GM11168 (cell line): ENCODE results near the gene GRM5.

Source experiments
- in situ Hi-C: fragments of 300-500 bp; cut with MboI; formaldehyde crosslinking; loops from one replicate; pipeline ENCODE4 v1.12.0; 2022; ENCODE audit warnings: low sequenced_read_pairs; ENCODE audit not compliant: unreplicated experiment

Gene GRM5

DNA sequence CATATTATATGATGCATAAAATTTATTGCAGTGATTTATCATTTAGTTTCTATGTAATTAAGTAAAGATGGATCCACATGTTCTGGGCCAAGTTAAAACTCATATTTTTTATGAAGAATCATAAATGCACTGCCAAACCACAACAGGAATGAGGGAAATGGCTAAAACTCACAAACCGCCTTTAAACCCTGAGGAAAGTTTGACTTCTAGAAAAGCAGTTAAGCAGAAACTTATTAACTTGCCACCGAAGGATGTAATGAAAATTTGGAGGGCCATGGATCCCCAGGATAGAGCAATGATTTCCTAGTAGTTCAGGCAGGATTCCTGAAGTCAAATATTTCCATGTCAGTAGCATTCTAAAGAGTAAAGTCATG, 510.0 kb downstream of the GRM5 start:
- in situ Hi-C loops = no loop called here

DNA sequence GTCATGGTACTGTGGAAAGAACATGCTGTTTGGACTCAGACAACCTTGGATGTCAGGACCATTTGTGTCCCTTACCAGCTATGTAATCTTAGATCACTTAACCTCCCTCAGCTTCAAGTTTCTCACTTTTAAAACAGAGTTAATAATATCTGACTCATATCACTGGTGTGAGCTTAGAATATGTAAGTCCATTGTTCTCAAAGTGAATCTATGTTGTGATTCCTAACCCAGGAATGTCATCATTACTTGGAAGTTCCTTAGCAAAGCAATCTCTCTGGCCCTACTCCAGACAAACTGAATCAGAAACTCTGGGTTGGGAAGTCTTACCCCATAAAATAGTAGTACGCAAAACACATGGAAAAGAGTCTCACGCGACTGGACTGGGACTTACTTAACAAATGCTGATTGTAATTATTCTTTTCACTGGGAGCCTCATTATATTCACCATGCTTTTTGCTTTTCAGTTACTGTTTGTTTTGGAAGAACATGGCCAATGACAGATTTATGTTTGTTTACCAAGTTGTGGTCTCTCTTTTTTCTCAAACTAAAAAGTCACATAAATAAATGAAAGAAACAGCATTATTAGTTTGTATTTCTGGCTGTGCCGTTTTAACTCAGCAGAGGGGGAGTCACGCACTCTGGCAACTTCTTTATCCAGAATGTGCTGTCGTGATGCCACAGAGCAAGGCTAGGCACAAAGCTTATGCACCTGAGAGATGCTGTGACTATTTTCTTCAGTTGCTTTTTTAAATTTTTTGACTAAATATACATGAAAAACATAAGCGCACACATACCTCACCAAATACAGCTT, 510.6 kb downstream of the GRM5 start:
- in situ Hi-C loops = no loop called here

DNA sequence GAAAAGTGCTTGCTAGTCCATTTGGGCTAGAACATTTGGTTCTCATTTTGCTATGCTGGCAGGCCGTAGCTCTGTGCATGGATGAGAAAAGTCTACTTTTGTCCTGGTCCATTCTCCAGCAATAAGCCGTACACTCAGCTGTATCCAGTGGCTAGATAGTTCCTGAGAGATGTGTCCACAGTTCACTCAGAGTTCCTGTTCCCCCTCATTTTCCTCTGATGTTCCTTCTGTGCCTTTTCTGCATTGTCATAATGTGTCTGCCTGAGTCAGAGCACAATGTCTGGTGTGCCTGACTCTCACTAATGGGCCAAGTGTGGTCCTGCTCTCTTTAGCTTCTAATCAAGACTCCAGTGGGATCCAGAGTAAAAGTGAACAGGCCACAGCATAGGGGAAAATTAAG, 512.6 kb downstream of the GRM5 start:
- in situ Hi-C loops = no loop called here

DNA sequence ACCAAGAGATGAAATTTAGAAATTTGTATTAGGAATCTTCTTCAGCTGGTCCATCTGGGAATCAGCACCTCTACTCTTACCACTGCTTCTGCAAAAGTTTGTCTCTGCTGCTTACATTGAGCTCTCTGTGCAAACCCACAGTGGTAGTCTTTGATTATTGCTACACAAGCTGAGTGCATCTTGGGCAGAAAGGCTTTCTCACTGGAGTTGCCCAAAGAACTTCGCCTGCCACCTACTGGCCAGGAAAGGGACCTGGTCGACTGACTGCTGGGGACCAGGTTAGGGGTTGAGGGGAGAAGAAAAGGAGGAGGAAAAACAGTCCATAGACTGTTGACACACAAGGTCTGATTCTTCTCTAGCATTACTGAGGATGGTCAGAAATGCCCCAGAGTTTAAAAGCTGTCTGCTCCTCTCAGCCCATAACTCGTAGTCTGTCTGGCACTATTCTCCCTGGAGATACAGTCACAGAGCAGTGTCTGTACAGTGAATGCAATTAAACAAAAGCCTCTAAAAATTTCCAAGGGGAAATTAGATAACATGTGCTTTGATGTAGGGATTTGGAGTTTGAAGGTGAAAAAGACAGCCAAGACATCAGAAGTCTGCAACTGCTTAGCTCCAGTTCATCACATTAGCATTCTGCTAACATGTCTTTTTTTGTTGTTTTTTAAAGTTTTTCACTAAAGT, 513.3 kb downstream of the GRM5 start:
- in situ Hi-C loops = no loop called here

DNA sequence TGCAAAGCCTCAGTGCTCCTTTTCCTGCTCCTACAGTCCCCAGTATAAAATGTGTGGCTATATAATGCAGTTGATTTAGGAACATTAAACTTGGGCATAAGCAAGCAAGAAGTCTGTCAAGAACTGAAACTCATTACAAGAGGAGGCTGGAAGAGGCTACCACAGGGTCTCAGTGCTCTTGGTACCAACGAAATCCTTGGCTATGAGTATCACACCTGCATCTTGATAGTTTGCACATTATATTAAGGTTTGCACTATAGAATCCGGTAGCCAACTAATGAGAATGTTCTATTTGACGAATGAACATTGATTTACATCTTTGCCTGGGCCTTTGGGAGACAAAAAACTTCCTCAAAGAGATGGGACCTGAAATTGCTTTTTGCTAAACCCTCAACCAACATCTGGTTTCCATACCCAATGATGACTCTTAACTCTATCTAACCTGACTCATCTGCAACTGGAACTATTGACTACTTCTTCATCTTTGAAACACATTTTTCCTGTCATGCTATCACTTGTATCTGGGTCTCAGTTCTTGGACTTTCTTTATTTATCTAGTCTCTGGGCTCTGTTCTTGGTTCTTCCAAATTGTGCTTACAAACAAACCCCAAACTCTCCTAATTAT, 521.0 kb downstream of the GRM5 start:
- in situ Hi-C loops = loop anchor here (10.0 to 25.0 kb wide), 2 partner anchors 307 to 440 kb away; no protein-coding TSS in a partner anchor

DNA sequence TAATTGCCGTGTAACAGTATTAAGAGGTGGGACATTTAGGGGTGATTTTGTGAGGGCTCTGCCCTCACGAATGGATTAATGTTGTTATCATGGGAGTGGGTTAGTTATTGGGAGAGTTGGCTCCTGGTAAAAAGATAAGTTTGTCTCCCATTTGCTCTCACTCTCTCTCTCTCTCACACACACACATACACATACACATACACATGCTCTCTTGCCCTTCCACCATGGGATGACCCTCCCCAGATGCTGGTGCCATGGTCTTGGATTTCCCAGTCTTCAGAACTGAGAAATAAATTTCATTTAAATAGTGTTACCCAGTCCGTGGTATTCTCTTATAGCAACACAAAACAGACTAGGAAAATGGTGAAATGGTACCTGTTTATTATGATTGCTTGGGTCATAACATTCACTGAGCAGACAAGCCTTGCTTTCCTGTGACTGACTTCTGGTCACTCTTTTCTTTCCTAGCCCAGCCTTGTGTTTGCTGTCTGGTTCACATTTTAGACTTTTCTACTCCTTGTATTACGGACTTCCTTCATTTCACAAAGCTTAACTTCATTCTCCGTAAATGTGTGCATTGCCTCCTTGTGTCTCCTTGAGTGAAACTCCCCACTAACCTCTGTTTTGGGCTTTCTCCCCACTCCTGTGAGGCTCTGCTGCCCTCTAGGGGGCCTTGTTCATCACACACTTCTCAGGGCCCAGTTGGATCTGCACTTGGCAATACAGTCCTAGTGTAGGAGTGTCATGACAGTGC, 521.7 kb downstream of the GRM5 start:
- in situ Hi-C loops = loop anchor here (10.0 to 25.0 kb wide), 2 partner anchors 307 to 439 kb away; no protein-coding TSS in a partner anchor

DNA sequence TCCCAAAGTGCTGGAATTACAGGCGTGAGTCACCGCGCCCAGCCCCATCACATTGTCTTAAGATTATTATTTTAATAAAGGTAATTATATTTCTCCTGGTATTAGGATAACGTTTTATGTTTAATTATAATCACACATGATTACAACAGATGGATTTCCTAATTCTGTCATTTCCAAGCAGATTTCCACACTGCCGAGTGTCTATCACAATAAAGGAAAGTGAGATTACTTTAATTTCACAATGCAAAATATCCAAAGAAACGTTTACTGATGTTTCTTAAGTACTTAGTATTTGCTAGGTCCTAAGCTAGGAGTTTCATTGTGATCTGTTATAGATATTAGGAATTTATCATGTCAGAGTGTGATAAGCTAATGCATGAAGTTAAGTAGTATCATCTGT, 524.8 kb downstream of the GRM5 start:
- in situ Hi-C loops = loop anchor here (10.0 to 25.0 kb wide), 2 partner anchors 304 to 436 kb away; no protein-coding TSS in a partner anchor

DNA sequence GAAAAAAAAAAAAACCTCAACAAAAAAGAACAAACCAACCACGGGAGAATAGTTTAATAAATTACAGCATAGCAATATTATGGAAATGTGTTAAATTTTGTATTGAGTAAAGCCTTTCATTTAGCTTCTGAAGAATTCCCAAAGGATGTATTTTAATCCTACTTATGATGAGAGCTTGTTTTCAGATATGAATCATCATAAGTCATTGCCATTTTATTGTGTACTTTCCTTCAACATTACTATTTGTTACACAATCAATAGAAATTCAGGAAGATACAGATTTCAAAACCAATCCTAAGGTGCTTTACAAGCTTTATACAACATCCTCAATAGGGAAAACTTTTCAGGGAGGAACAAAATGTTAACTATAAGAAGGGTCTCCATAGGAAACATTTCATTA, 527.7 kb downstream of the GRM5 start:
- in situ Hi-C loops = loop anchor here (25.0 kb wide), 1 partner anchor 301 kb away; no protein-coding TSS in a partner anchor

DNA sequence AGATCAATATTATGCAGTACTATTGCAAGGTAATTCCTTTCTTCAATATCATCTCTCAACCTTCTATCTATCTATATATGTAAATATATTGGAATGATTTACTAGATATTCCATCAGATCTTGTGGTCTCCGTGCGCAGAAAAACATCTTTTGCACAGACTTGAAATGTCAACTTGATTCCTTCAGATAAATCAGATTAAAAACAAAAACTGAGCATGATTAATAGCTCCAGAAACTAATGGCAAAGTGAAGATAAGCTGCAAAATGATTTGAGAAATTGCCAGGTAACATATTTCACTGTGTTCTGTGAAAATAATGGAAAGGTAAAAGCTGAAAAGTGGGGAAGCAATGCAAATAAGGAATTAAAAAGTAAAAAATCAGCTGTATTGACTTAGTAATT, 528.2 kb downstream of the GRM5 start:
- in situ Hi-C loops = loop anchor here (25.0 kb wide), 1 partner anchor 300 kb away; no protein-coding TSS in a partner anchor

DNA sequence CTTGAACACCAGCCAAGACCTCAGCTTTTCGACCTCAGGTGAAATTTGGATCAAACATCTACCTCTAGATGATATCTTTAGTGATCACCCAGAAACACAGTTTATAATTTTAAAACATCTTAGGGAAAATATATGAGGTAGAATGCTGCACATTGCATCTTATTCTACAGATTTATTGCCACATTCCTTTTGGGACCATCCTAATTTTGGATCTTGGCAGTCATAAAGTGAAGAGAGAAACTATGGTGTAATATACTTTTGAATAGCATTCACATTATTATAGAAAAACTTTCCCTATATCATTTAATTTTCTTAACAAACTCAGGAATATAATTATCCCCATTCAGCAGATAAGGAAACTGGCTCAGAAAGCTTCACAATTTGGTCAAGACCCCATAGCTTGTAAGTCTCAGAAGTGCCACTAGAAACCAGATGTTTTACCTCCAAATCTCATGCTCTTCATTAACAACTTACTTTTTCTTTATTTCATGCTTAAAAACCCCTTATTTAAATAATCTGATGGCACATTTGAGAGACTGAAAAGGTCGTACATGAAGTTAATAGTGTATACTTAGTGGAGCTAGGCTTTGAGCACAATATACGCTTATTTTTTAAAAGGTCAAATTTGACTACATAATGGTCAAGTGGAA, 529.0 kb downstream of the GRM5 start:
- in situ Hi-C loops = loop anchor here (25.0 kb wide), 1 partner anchor 299 kb away; no protein-coding TSS in a partner anchor

DNA sequence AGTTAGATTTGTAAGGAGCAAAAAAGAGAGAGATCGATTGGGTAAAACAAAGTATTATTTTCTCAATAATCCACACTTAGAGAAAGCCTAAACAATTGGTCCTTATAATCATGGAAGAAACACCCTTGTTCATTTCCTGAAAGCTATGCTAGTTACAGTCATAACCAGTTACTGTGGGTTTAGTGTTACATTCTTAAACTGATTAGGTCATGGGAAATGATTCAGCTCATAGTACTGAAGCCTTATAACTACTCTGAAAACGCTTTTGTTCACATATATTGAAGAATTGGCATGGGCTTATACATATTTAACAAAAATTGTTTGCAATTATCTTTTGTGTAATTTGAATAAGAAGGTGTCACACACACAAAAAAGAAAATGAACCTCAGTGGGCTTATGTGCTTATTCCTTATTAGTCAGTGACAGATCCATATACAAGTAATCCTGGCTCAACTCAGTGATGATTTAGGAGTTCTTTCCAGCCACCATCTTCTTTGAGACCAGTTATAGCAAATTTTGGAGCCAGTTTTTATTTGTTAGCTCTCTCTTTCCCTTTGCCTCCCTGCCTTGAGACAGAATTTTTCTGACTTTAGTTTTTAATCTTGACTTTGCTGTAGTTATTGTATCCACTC, 529.8 kb downstream of the GRM5 start:
- in situ Hi-C loops = loop anchor here (25.0 kb wide), 1 partner anchor 299 kb away; no protein-coding TSS in a partner anchor

DNA sequence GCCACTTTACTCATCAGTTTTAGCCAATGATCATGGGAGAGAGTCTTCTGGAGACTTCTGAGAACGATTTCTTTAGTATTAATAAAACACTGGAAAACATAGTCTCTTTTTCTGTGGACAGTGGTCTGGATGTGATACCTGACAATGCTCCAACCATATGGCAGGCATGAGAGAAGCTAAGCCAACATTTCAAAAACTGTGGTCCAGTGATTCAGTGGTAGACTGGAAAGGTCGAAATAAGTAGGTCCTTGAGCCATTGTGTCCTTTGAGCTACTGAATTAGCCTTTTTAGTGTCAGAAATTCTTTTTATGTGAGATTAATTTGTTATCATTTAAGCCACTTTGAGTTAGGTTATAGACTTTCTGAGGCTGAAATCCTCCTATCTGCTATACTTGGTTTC, 530.5 kb downstream of the GRM5 start:
- in situ Hi-C loops = loop anchor here (25.0 kb wide), 1 partner anchor 298 kb away; no protein-coding TSS in a partner anchor

DNA sequence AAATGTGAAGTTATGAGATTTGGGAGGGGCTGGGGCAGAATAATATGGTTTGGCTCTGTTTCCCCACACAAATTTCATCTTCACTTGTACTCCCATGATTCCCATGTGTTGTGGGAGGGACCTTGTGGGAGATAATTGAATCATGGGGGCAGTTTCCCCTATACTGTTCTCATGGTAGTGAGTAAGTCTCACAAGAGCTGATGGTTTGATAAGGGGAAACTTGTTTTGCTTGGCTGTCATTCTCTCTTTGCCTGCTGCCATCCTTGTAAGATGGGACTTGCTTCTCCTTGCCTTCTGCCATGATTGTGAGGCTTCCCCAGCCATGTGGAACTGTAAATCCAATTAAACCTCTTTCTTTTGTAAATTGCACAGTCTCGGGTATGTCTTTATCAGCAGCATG, 531.1 kb downstream of the GRM5 start:
- in situ Hi-C loops = loop anchor here (25.0 kb wide), 1 partner anchor 297 kb away; no protein-coding TSS in a partner anchor

DNA sequence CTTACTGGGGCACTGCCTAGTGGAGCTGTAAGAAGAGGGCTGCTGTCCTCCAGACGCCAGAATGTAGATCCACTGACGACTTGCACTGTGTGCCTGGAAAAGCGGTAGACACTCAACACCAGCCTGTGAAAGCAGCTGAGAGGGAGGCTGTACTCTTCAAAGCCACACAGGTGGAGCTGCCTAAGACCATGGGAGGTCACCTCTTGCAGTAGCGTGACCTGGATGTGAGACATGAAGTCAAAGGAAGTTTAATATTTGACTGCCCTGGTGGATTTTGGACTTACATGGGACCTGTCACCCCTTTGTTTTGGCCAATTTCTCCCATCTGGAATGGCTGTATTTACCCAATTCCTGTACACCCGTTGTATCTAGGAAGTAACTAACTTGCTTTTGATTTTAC, 531.6 kb downstream of the GRM5 start:
- in situ Hi-C loops = loop anchor here (25.0 kb wide), 1 partner anchor 297 kb away; no protein-coding TSS in a partner anchor

DNA sequence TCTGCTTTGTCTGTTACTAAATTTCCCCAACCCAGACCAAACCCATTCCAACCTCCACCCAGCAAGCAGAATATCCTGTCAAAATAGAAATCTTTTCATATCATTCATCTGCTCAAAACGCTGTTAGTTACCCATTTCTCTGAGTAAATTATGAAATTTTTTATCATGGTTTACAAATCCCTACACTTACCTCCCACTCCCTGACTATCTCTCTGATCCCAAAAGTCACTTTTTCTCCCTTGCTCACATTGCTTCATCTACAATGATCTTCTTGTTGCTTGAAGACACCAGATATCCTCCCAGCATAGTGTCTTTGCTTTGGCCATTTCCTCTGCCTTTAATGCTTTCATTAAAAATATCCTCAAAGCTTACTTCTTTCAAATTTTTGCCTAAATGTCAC, 532.8 kb downstream of the GRM5 start:
- in situ Hi-C loops = loop anchor here (25.0 kb wide), 1 partner anchor 296 kb away; no protein-coding TSS in a partner anchor

DNA sequence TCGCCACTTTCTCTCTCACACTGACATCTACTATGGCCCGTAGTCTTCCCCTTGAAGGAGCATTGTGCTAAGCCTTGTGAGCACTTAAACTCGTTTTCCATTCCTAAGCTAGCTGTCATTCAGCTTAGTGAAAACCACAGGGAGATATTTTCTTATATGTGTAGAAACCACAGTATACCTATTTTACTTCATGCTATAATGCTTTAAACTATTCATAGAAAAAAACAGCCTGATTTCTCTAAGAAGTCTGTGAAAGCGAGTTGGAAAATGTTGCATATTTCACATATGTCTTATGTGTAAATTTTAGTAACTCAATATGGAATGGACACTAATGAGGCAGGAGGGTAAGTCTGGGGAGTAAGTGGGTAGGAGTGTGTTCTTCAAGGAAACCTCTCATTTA, 534.0 kb downstream of the GRM5 start:
- in situ Hi-C loops = loop anchor here (25.0 kb wide), 1 partner anchor 295 kb away; no protein-coding TSS in a partner anchor

DNA sequence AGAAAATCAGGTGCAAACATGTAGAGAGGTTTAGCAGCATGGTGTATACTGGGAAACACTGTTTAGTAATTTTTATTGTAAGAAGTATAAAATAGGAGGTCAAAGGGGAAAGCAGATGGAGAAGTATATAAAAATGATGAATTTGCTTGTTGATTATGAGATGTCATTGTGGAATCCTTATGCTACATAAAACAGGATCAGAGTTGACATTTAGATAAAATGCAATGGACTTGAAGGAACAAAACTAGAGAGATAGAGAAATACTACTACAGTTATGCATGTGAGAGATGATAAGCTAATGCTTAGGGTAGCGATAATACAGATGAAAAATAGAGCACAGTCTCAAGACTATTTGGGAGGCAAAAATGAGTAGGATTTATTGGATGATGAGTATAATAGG, 536.4 kb downstream of the GRM5 start:
- in situ Hi-C loops = loop anchor here (25.0 kb wide), 1 partner anchor 292 kb away; no protein-coding TSS in a partner anchor

DNA sequence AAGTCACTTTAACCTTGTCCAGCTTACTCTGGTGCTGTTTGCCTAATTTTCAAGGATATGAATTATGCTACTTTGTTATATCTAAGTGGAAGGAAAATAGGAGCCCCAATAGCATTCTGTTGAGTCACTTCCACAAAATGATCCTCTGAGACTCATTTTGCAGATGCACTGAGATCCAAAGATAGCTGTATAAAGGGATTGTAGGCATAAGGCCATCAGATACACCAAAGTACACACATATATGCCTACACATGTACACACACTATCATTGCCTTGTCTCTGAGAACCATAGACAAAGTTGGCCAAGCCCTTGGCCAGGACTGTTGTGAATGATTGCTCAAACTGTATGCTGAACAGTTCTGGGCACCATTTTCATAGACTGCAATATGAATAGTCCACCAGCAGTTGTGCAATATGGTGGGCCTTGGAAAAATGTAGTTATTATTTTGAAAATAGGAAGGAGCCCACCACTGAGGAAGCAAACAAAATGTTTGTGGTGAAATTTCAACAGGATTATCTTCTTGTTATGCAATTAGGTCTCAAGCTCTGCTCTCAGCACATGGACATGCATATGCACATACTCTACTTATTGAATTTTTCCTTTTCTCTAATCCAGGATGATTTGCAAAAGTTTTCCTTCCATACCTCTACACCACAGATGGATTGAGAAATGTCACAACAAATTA, 542.3 kb downstream of the GRM5 start:
- in situ Hi-C loops = no loop called here
